ENCODE data around the gene NCAPG2.
"Not testable (repeated sequence)": the region's sequence is repeated elsewhere in the genome, so short reads cannot be mapped to it uniquely, and the experiment has no call there.

NCAPG2 gene

GRCh38 chr7:158647475-158647792 lies 57.2 kb downstream of the NCAPG2 start:
- H3K27me3 ChIP-seq (replicated peaks; ENCODE audit: control insufficient read depth, insufficient read depth, low read length), result no peaks in the 10 kb centered on the region
- H3K4me1 ChIP-seq (ENCODE audit: control insufficient read depth, insufficient read depth, low read length), result peaks cover 38% of the 10 kb centered on the region
- no peak overlapping the region for H3K4me3 ChIP-seq (ENCODE audit: low read length)
- H3K9ac ChIP-seq (ENCODE audit: low read length), result no peak overlapping the region
- no peaks in the 10 kb centered on the region for H3K9me3 ChIP-seq (ENCODE audit: control insufficient read depth, low read length)
- no peaks in the 10 kb centered on the region for H3K36me3 ChIP-seq (ENCODE audit: control insufficient read depth, insufficient read depth, low read length, severe bottlenecking)
- DNase-seq (ENCODE audit: low read depth), result no peak

- no peaks in the 10 kb centered on the region for H3K36me3 ChIP-seq (ENCODE audit: control insufficient read depth, insufficient read depth, low read length, severe bottlenecking)
- H3K4me1 ChIP-seq (ENCODE audit: control insufficient read depth, insufficient read depth, low read length), result peaks cover 33% of the 10 kb centered on the region
- H3K4me3 ChIP-seq (ENCODE audit: low read length), result no peak overlapping the region
- H3K27me3 ChIP-seq (replicated peaks; ENCODE audit: control insufficient read depth, insufficient read depth, low read length), result no peaks in the 10 kb centered on the region
- H3K9ac ChIP-seq (ENCODE audit: low read length), result no peak overlapping the region
- no peak for DNase-seq (ENCODE audit: low read depth)
- no peaks in the 10 kb centered on the region for H3K9me3 ChIP-seq (ENCODE audit: control insufficient read depth, low read length)
These were observed 57.7 kb downstream of the NCAPG2 start for GRCh38 chr7:158646766-158647474.

GRCh38 chr7:158645842-158646241 lies 58.8 kb downstream of the NCAPG2 start:
- H3K9me3 ChIP-seq (ENCODE audit: control insufficient read depth, low read length), result no peaks in the 10 kb centered on the region
- H3K9ac ChIP-seq (ENCODE audit: low read length), result no peak overlapping the region
- H3K36me3 ChIP-seq (ENCODE audit: control insufficient read depth, insufficient read depth, low read length, severe bottlenecking), result no peaks in the 10 kb centered on the region
- H3K4me3 ChIP-seq (ENCODE audit: low read length), result no peak overlapping the region
- peaks cover 22% of the 10 kb centered on the region for H3K4me1 ChIP-seq (ENCODE audit: control insufficient read depth, insufficient read depth, low read length)
- no peak for DNase-seq (ENCODE audit: low read depth)
- H3K27me3 ChIP-seq (replicated peaks; ENCODE audit: control insufficient read depth, insufficient read depth, low read length), result no peaks in the 10 kb centered on the region

GRCh38 chr7:158642149-158642548 lies 62.5 kb downstream of the NCAPG2 start:
- H3K4me3 ChIP-seq (ENCODE audit: low read length), result no peak overlapping the region
- no peaks in the 10 kb centered on the region for H3K9me3 ChIP-seq (ENCODE audit: control insufficient read depth, low read length)
- no peak for DNase-seq (ENCODE audit: low read depth)
- no peaks in the 10 kb centered on the region for H3K4me1 ChIP-seq (ENCODE audit: control insufficient read depth, insufficient read depth, low read length)
- no peaks in the 10 kb centered on the region for H3K36me3 ChIP-seq (ENCODE audit: control insufficient read depth, insufficient read depth, low read length, severe bottlenecking)
- no peak overlapping the region for H3K9ac ChIP-seq (ENCODE audit: low read length)
- no peaks in the 10 kb centered on the region for H3K27me3 ChIP-seq (replicated peaks; ENCODE audit: control insufficient read depth, insufficient read depth, low read length)

- Histone ChIP-seq H3K36me3 (ENCODE audit: control insufficient read depth, insufficient read depth, low read length, severe bottlenecking) (no peaks in the 10 kb centered on the region), H3K27me3 (replicated peaks; ENCODE audit: control insufficient read depth, insufficient read depth, low read length) (no peaks in the 10 kb centered on the region), H3K9me3 (ENCODE audit: control insufficient read depth, low read length) (no peaks in the 10 kb centered on the region), H3K4me1 (ENCODE audit: control insufficient read depth, insufficient read depth, low read length) (no peaks in the 10 kb centered on the region), H3K9ac (ENCODE audit: low read length) (no peak overlapping the region), H3K4me3 (ENCODE audit: low read length) (no peak overlapping the region)
- no peak for DNase-seq (ENCODE audit: low read depth)
These were observed 66.6 kb downstream of the NCAPG2 start for GRCh38 chr7:158638001-158638400.

- Histone ChIP-seq H3K4me3 (ENCODE audit: low read length) (no peak overlapping the region), H3K4me1 (ENCODE audit: control insufficient read depth, insufficient read depth, low read length) (no peaks in the 10 kb centered on the region), H3K27me3 (replicated peaks; ENCODE audit: control insufficient read depth, insufficient read depth, low read length) (no peaks in the 10 kb centered on the region), H3K9me3 (ENCODE audit: control insufficient read depth, low read length) (no peaks in the 10 kb centered on the region), H3K36me3 (ENCODE audit: control insufficient read depth, insufficient read depth, low read length, severe bottlenecking) (peaks cover 6% of the 10 kb centered on the region), H3K9ac (ENCODE audit: low read length) (no peak overlapping the region)
- DNase-seq (ENCODE audit: low read depth), result no peak
These were observed 71.3 kb downstream of the NCAPG2 start for GRCh38 chr7:158633055-158633956.

GRCh38 chr7:158631574-158632195 lies 72.9 kb downstream of the NCAPG2 start:
- no peaks in the 10 kb centered on the region for H3K27me3 ChIP-seq (replicated peaks; ENCODE audit: control insufficient read depth, insufficient read depth, low read length)
- DNase-seq (ENCODE audit: low read depth), result no peak
- H3K9me3 ChIP-seq (ENCODE audit: control insufficient read depth, low read length), result no peaks in the 10 kb centered on the region
- no peaks in the 10 kb centered on the region for H3K4me1 ChIP-seq (ENCODE audit: control insufficient read depth, insufficient read depth, low read length)
- H3K9ac ChIP-seq (ENCODE audit: low read length), result no peak overlapping the region
- H3K36me3 ChIP-seq (ENCODE audit: control insufficient read depth, insufficient read depth, low read length, severe bottlenecking), result peaks cover 6% of the 10 kb centered on the region
- H3K4me3 ChIP-seq (ENCODE audit: low read length), result no peak overlapping the region

- not testable (repeated sequence) for H3K27me3 ChIP-seq (replicated peaks; ENCODE audit: control insufficient read depth, insufficient read depth, low read length); H3K9me3 ChIP-seq (ENCODE audit: control insufficient read depth, low read length); DNase-seq (ENCODE audit: low read depth); H3K36me3 ChIP-seq (ENCODE audit: control insufficient read depth, insufficient read depth, low read length, severe bottlenecking); H3K4me1 ChIP-seq (ENCODE audit: control insufficient read depth, insufficient read depth, low read length); H3K4me3 ChIP-seq (ENCODE audit: low read length); H3K9ac ChIP-seq (ENCODE audit: low read length)
These were observed 78.3 kb downstream of the NCAPG2 start for GRCh38 chr7:158626289-158626688.

GRCh38 chr7:158623241-158623640 lies 81.4 kb downstream of the NCAPG2 start:
- Histone ChIP-seq H3K36me3 (ENCODE audit: control insufficient read depth, insufficient read depth, low read length, severe bottlenecking) (no peaks in the 10 kb centered on the region), H3K27me3 (replicated peaks; ENCODE audit: control insufficient read depth, insufficient read depth, low read length) (no peaks in the 10 kb centered on the region), H3K4me3 (ENCODE audit: low read length) (no peak overlapping the region), H3K9me3 (ENCODE audit: control insufficient read depth, low read length) (no peaks in the 10 kb centered on the region), H3K4me1 (ENCODE audit: control insufficient read depth, insufficient read depth, low read length) (no peaks in the 10 kb centered on the region), H3K9ac (ENCODE audit: low read length) (no peak overlapping the region)
- no peak for DNase-seq (ENCODE audit: low read depth)

- Histone ChIP-seq H3K4me1 (ENCODE audit: control insufficient read depth, insufficient read depth, low read length) (no peaks in the 10 kb centered on the region), H3K27me3 (replicated peaks; ENCODE audit: control insufficient read depth, insufficient read depth, low read length) (no peaks in the 10 kb centered on the region), H3K9me3 (ENCODE audit: control insufficient read depth, low read length) (no peaks in the 10 kb centered on the region), H3K4me3 (ENCODE audit: low read length) (no peak overlapping the region), H3K36me3 (ENCODE audit: control insufficient read depth, insufficient read depth, low read length, severe bottlenecking) (no peaks in the 10 kb centered on the region), H3K9ac (ENCODE audit: low read length) (no peak overlapping the region)
- DNase-seq (ENCODE audit: low read depth), result no peak
These were observed 83.7 kb downstream of the NCAPG2 start for GRCh38 chr7:158620839-158621441.

GRCh38 chr7:158620418-158620817 lies 84.2 kb downstream of the NCAPG2 start:
- H3K9ac ChIP-seq (ENCODE audit: low read length), result no peak overlapping the region
- no peaks in the 10 kb centered on the region for H3K4me1 ChIP-seq (ENCODE audit: control insufficient read depth, insufficient read depth, low read length)
- no peaks in the 10 kb centered on the region for H3K9me3 ChIP-seq (ENCODE audit: control insufficient read depth, low read length)
- no peak for DNase-seq (ENCODE audit: low read depth)
- H3K36me3 ChIP-seq (ENCODE audit: control insufficient read depth, insufficient read depth, low read length, severe bottlenecking), result no peaks in the 10 kb centered on the region
- H3K27me3 ChIP-seq (replicated peaks; ENCODE audit: control insufficient read depth, insufficient read depth, low read length), result no peaks in the 10 kb centered on the region
- H3K4me3 ChIP-seq (ENCODE audit: low read length), result no peak overlapping the region

Measured in adipocyte (in vitro differentiated cells).